Measurements from ENCODE around the gene IL26.

IL26 gene

GRCh38 chr12:68225576-68226476 lies at the start of gene IL26:
Gene IL26, minus strand, starts transcription at chr12:68225810. Its CDS starts 54 bp downstream, at chr12:68225756.
- TF ChIP-seq, protein P1, sequence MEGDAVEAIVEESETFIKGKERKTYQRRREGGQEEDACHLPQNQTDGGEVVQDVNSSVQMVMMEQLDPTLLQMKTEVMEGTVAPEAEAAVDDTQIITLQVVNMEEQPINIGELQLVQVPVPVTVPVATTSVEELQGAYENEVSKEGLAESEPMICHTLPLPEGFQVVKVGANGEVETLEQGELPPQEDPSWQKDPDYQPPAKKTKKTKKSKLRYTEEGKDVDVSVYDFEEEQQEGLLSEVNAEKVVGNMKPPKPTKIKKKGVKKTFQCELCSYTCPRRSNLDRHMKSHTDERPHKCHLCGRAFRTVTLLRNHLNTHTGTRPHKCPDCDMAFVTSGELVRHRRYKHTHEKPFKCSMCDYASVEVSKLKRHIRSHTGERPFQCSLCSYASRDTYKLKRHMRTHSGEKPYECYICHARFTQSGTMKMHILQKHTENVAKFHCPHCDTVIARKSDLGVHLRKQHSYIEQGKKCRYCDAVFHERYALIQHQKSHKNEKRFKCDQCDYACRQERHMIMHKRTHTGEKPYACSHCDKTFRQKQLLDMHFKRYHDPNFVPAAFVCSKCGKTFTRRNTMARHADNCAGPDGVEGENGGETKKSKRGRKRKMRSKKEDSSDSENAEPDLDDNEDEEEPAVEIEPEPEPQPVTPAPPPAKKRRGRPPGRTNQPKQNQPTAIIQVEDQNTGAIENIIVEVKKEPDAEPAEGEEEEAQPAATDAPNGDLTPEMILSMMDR (conservative IDR thresholded peaks at IDR 0.05; ENCODE audit: low read depth, low read length): no peak
- DNase-seq (ENCODE audit: low read depth): no peak

GRCh38 chr12:68272732-68273131 lies 47.1 kb upstream of the IL26 start:
- TF ChIP-seq, protein P1 (conservative IDR thresholded peaks at IDR 0.05; ENCODE audit: low read depth, low read length): no peak
- H3K4me3 ChIP-seq (ENCODE audit: low read length): no peak overlapping the region
- DNase-seq (ENCODE audit: low read depth): no peak

More at GRCh38 chr12:68225576-68226476, at the start of gene IL26:
- no peak within 1 kb of the TSS for H3K4me3 ChIP-seq (ENCODE audit: low read length)

- TF ChIP-seq, protein P1 (conservative IDR thresholded peaks at IDR 0.05; ENCODE audit: low read depth, low read length): no peak
- no peak overlapping the region for H3K4me3 ChIP-seq (ENCODE audit: low read length)
- peak; percentile 63 for DNase-seq (ENCODE audit: low read depth)
Measured at GRCh38 chr12:68271346-68271745, 45.7 kb upstream of the IL26 start.

DNA sequence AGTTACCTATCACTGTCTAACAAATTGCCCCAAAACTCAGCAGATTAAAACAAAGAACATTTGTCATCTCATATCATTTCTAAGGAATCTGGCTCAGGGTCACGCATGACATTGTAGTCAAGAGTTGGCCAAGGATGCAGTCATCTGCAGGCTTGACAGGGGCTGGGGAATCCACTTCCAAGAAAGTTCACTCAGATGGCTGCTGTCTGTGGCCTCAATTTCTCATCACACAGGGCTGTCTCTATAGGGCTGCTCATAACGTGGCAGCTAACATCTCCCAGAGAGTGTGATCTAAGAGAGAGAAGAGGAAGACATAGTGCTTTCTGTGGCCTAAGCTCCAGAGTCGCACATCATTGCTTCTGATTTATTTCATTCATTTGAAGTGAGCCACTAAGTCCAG lies 44.7 kb upstream of the IL26 start:
- no peak for DNase-seq (ENCODE audit: low read depth)
- TF ChIP-seq, protein P1 (conservative IDR thresholded peaks at IDR 0.05; ENCODE audit: low read depth, low read length): no peak
- no peak overlapping the region for H3K4me3 ChIP-seq (ENCODE audit: low read length)

DNA sequence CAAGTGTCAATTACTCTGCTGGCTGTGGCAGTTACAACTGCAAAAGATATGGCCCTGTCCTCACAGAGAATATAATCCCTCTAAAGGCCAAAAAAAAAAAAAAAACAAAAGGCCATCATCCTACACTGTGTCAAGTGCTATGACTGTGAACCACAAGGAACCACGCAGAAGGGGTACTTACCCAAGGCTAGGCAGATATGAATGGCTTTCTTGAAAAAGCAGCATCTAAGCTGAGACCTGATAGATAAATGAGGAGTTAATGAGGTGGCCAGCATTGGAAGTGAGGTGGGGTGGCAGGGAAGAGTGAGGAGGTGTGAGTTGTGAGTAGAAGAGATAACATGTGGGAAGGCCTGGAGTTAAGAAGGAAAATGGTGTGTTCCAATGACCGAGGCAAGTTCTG lies 44.2 kb upstream of the IL26 start:
- no peak for DNase-seq (ENCODE audit: low read depth)
- no peak overlapping the region for H3K4me3 ChIP-seq (ENCODE audit: low read length)
- TF ChIP-seq, protein P1 (conservative IDR thresholded peaks at IDR 0.05; ENCODE audit: low read depth, low read length): no peak

GRCh38 chr12:68268967-68269366 lies 43.4 kb upstream of the IL26 start:
- H3K4me3 ChIP-seq (ENCODE audit: low read length): no peak overlapping the region
- TF ChIP-seq, protein P1 (conservative IDR thresholded peaks at IDR 0.05; ENCODE audit: low read depth, low read length): no peak
- no peak for DNase-seq (ENCODE audit: low read depth)

GRCh38 chr12:68267892-68268396 lies 42.3 kb upstream of the IL26 start:
- TF ChIP-seq, protein P1 (conservative IDR thresholded peaks at IDR 0.05; ENCODE audit: low read depth, low read length): no peak
- no peak for DNase-seq (ENCODE audit: low read depth)
- no peak overlapping the region for H3K4me3 ChIP-seq (ENCODE audit: low read length)

Data from retinal pigment epithelial cell (primary cell).